HG03159 (cell line): ENCODE data around the gene IQCH.
A peak's percentile ranks its signal among the peaks of the same experiment; 100 is the strongest.

Experiments used
- ATAC-seq: cut with Tn5 transposase; IDR thresholded peaks from one replicate; pipeline ENCODE4 v1.9.1; 2021; ENCODE audit warnings: mild to moderate bottlenecking, moderate library complexity; ENCODE audit not compliant: unreplicated experiment

Gene IQCH

DNA sequence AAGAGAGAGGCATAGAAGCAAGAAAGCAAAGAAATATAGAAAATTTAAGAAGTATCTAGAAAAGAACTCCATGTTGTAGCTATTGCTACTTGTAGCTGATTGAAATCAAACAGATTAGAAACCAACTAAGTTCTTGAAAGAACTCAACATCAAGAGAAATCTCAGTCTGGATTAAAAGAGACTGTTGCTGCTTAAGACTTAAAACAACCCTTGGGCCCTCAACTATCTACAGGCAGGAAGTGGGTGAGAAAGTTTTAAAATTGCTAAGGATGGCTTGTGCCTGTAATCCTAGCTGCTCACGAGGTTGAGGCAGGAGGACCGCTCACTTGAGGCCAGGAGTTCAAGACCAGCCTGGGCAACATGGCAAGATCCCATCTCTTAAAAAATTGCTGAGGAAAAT is 227.1 kb downstream of the IQCH start:
- no peak for ATAC-seq

DNA sequence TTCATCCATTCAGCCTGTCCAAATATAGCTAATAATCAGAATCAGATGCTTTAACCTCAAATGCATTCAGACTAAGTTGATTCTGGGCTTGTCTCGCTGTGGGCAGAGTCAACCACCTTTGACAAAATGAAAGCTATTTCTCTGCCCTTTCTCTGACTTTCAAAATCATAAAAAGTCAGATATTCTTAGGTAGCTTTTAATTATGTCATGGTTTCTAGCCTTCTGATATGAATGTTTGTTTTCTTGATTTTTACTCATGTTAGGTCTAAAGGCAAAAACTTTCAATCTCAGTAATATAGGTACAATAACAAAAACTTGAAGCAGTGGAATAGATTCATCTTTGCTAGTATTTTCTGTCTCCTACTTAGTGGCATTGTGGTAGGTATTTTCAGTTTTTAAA is 241.0 kb downstream of the IQCH start:
- no peak for ATAC-seq

- ATAC-seq: no peak
Observed at GRCh38 chr15:67501177-67501835, 246.7 kb downstream of the IQCH start.

- ATAC-seq: no peak
Observed at GRCh38 chr15:67501836-67502461, 247.4 kb downstream of the IQCH start.

DNA sequence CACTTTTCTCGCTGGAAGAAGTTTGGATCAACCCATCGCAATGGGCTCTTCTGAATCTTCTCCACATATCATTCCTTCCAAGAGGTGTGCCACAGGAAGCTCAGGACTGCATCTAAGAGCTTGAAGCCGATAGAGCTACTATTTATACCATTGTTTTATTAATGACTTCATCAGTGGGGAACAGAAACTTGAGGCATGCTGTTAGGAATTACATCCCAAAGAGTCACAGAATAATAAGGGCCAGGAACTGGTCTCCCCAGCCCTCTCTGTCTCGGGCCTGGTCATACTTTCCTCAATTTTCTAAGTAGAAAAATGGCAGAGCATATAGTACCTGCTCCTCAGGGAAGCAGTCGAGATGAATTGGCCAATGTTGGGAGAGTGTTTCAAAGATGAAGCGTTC is 249.5 kb downstream of the IQCH start:
- ATAC-seq: no peak

DNA sequence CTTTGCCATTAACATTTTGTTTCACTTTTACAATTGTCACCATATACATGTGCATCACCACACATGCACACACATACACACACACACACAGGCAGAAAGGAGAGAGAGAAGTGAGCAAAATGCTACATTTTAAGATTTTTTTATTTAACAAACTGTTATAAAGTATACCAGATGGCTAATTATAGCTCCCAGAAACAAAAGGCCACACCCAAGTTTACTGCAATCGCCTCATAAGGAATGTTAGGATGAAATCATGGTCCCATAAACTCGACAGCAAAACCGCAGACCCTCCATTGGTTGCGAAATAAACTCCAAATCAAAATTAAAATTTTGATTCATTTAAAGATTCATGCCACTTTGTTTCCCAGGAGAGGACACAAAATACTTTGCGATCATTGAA is 250.2 kb downstream of the IQCH start:
- ATAC-seq: no peak

DNA sequence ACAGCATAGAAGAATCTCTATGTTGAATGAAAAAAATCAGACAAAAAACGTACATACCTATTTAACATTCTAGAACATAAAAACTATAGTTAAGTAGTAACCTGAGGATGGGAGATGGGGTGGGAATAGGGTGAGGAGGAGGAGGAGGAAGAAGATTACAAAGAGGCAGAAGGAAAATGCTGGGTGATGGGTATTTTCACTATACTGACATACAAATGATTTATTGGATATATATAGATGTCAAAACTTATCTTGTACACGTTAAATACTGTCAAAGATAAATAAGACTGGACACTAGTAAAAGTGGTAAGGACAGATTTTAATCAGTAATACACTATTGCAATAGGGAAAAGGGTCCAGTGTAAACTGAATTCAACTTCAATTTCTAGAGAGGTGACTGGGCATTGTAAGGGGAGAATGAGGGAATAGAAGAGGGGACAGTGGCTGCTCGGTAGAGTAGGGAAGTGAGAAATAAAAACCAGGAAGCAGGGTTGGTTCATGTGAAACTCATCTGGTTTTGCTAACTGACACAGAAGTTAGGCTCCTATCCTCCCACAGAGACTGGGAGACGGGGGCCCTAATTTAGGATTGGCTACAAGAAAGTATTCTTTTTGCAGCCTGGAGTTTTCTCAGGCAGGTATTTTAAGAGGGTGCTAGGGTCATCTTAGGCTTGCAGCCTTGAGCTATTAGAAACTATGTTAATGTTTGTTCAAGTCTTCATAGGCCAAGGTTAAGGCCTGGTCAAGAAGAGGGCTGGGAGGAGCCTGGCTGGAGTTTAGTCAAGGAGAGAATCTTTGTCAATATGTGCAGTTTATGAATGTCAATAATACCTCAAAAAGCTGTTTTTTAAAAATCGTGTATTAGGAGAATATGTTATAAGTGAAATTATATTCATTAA is 251.3 kb downstream of the IQCH start:
- ATAC-seq: no peak

DNA sequence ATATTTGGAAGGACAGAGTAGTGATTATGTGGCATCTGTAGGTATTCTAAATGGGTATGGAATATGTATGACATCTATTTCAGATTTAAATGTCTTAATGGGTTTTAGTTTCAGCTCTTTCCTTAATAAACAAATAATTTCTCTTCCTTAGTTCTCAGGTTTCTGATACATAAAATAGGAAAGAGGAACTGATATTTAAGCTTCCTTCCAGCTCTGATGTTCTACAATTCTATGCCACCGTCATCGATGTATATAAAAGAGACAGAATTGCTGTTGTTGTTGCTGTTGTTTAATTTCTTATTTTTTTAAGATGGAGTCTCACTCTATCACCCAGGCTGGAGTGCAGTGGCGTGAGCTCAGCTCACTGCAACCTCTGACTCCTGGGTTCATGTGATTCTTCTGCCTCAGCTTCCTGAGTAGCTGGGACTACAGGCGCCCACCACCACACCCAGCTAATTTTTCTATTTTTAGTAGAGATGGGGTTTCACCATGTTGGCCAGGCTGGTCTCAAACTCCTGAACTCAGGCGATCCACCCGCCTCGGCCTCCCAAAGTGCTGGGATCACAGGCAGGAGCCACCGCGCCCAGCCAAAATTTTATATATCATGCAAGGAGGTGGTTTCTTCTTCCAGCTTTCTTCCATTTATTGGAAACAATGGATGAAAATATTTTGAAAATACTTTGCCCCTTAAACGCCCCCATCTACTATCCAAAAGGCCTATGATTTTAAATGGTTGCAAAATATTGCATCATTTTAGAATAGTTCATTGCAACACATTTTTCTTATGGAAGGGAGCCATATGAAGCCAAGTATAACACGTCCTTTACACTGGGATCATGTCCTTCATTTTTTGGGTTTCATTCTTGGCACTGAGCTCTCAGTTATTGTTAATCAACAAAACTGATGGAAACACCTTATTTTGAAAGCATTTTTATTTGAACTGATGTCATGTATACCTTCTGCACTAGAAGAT is 252.5 kb downstream of the IQCH start:
- no peak for ATAC-seq

DNA sequence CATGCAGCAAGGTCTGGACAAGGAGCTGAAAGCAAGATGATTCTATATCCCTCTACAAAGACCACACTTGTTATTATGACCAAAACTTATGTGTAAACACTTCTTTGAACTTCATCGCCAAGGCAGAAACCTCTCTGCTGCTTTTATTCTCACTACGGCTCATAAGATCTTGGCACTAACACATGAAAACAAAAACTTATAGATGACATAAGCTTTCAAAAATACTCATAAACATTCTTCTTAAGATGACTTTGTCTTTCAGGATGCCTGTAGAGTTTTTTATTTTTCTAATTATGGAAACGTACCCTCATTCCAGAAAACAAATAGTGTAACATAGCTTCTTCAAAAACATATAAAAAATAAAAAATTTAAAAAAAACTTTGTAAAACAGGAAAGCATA is 253.8 kb downstream of the IQCH start:
- ATAC-seq: no peak

- ATAC-seq: no peak
Observed at GRCh38 chr15:67509918-67510317, 255.3 kb downstream of the IQCH start.

DNA sequence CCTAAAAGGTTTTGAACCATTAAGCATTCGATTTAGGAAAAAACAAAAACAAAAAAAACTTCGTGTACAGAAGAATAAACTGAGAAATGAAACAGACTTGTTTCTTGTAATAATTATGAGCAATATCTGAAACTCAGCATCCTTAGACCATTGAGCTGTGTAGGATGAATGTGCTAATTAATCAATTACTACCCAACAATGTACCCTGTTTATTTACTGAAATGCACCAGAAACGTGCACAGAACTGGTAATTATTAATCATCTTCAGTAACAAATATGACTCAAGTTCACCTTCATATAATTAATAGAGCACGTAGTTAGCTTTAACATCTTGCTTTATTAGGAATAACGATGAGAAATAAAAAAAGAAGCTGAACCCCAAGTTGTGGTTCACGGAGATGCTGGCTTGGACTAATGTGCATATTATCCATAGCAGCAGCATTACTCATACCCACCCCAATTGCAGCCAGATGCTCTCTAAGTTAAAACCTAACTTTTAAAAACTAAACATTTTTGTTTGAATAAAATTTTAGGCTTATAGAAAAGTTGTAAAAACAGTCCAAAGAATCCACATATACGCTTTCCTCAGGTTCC is 256.1 kb downstream of the IQCH start:
- no peak for ATAC-seq

GRCh38 chr15:67511606-67512005 is 257.0 kb downstream of the IQCH start:
- ATAC-seq: no peak

DNA sequence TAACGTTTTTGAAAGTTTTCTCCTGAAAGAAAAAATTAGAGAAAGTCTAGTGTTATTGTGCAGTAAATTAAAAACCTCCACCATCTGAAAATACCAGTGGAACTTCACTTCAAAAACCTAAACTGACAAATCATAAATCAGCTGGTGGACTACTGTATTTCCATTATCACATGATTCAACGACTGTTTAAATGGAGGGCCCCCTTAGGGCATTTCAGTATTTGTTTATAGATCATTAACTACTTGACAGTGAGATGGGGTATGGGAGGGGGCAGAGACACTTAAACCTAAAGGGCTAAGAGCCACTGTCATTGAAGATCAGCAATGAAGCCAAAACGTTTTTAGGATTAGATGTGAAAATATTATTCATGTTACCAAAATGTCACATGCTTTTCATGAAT is 257.6 kb downstream of the IQCH start:
- ATAC-seq: no peak

DNA sequence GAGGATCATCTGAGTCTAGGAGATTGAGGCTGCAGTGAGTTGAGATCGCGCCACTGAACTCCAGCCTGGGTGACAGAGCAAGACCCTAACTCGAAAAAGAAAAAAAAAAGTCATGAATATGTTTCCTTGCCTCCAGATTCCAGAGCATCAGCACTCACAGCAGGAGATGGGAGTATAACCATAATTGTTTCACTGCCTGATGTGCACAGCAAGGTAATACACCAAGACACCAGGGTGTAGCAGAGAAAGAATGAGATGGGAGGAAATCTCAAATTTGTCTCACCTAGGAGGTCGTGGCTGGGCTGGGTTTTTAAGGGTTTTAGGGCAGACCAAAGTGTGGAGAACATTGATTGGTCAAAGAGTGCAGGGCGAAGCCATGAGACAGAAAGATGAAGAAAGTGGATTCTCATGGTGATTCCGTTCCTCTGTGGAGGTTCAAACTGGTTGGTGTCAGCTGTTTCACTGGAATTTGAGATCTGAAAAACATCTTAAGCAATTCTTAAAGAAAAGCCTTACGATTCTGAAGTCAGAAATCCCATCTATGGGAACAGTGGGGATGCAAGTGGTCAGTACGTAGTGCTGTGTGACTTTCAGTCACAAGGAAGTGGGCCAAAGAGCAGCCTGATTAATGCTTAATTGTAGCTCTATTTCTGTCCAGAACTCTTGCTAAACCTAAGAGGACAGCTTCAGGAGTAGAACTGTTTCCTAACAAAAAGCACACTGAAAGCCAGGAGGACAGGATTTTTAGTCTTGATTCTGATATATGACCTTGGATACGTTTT is 258.5 kb downstream of the IQCH start:
- ATAC-seq: no peak

DNA sequence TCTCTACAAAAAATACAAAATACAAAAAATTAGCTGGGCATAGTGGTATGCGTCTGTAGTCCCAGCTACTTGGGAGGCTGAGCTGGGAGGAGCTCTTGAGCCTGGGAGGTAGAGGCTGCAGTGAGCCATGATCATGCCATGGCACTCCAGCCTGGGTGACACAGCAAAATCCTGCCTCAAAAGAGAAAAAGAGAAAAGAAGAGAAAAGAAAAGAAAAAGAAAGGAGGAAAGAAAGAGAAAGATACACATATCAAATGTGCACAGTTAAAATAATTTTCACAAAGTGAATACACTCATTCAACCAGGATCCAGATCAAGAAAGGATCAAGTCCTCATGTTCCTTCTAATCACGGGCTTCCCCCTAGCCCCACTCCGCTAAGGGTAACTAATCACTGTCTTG is 260.5 kb downstream of the IQCH start:
- ATAC-seq: no peak

- ATAC-seq: no peak
Observed at GRCh38 chr15:67515557-67515956, 261.0 kb downstream of the IQCH start.

DNA sequence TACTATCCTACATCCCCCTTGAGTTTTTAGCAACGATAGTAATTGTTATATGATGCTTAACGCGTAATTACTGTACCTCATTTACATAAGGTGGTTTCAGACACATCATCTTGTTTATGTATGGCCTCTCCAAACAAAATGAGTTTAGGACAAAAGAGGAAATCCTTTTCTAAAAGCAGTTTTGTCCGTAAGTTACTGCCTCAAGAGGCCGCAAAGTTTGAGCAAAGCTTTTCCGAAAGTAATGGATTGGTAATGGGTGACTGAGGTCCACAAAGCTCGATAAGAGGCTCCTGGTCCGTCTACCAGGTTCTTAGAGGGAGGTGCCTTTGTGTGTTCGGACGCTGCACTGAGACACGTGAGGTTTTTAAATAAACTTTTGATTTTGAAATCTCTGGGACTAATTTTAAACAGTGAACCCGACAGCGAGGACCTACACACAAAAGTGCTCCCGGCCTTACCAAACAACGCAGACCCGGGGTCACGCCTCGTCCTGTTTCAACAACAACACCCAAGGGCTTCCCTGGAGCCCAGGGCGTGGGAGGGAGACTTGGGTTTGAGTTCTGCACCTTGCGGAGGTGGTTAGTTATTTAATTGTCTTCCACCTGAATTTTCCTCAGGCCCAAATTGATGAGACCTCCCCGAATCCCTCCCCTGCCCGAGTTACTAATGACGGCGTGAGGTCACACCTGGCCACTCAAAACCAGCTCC is 265.9 kb downstream of the IQCH start:
- ATAC-seq: no peak

- peak; percentile 67 for ATAC-seq
Observed at GRCh38 chr15:67521029-67521782, 266.6 kb downstream of the IQCH start, which contains the start of gene C15orf61. C15orf61 (plus strand) TSS chr15:67521131; CDS start chr15:67521249, 118 bp downstream.
